OCI-LY7 (cell line): ENCODE measurements around the gene RPSA. TPM values are rescaled to one million over a fixed set of nuclear protein-coding genes. Genes with fewer than 3 reads are reported as not detected.
A peak's percentile ranks its signal among the peaks of the same experiment; 100 is the strongest.

Experiments used
- BruUV-seq: library from RNA; stranded (reverse); fragments of 400-500 nt; replicated peaks from 2 replicates; lab custom pipeline; 2021; lab: Mats Ljungman, UMichigan
- CTCF ChIA-PET: fragments of 300-600 bp; sonication (Branson Sonifier 250); formaldehyde crosslinking; loops from one replicate; lab custom pipeline; 2022; ENCODE audit warnings: antibody characterized with exemption; ENCODE audit not compliant: unreplicated experiment; lab: Charles Lee
- POLR2A ChIA-PET: fragments of 300-600 bp; sonication (Branson Sonifier 250); formaldehyde crosslinking; loops from one replicate; lab custom pipeline; 2022; ENCODE audit warnings: antibody characterized with exemption; lab: Charles Lee
- DNase-seq: peaks from one replicate; pipeline ENCODE4 v3.0.0-alpha.2; 2015; ENCODE audit warnings: low spot score
- H2AFZ ChIP-seq: fragments of 200-600 bp; sonication (generic), shearing (Covaris generic); 2 replicates; pipeline ENCODE4 v1.6.1; 2014; ENCODE audit warnings: mild to moderate bottlenecking, antibody characterized with exemption, low read length, moderate library complexity
- H3K27ac ChIP-seq: fragments of 200-600 bp; sonication (generic); 2 replicates; pipeline ENCODE4 v1.5.1; 2014; ENCODE audit warnings: mixed run types, low read depth, mild to moderate bottlenecking, moderate library complexity, low read length, inconsistent platforms; ENCODE audit not compliant: poor library complexity, severe bottlenecking
- H3K36me3 ChIP-seq: fragments of 200-600 bp; sonication (generic); 2 replicates; pipeline ENCODE4 v1.6.1; 2014; ENCODE audit warnings: mild to moderate bottlenecking, antibody characterized with exemption, low read length, moderate library complexity, mixed read lengths; ENCODE audit not compliant: insufficient read depth
- H3K4me1 ChIP-seq: fragments of 200-600 bp; sonication (generic); 2 replicates; pipeline ENCODE4 v1.5.1; 2014; ENCODE audit warnings: mild to moderate bottlenecking, low read length; ENCODE audit not compliant: insufficient read depth, poor library complexity, severe bottlenecking
- H3K4me2 ChIP-seq: fragments of 200-600 bp; sonication (generic); 2 replicates; pipeline ENCODE4 v1.6.1; 2014; ENCODE audit warnings: mild to moderate bottlenecking, low read length
- H3K4me3 ChIP-seq: fragments of 200-600 bp; sonication (generic); 2 replicates; pipeline ENCODE4 v1.5.1; 2014; ENCODE audit warnings: mild to moderate bottlenecking, low read depth, low read length; ENCODE audit not compliant: poor library complexity, severe bottlenecking
- H3K79me2 ChIP-seq: fragments of 200-600 bp; sonication (generic); 2 replicates; pipeline ENCODE4 v1.6.1; 2016; ENCODE audit warnings: low read depth, mild to moderate bottlenecking, low read length, moderate library complexity, mixed read lengths; ENCODE audit not compliant: insufficient read depth
- H3K9me2 ChIP-seq: fragments of 200-600 bp; sonication (generic); 2 replicates; pipeline ENCODE4 v1.6.1; 2016; ENCODE audit warnings: mild to moderate bottlenecking, low read length, mixed read lengths; ENCODE audit not compliant: insufficient read depth
- H3K9me3 ChIP-seq: fragments of 200-600 bp; sonication (generic); 2 replicates; pipeline ENCODE4 v1.6.1; 2014; ENCODE audit warnings: mild to moderate bottlenecking, mixed run types, low read length, mixed read lengths
- H4K20me1 ChIP-seq: fragments of 200-600 bp; sonication (generic); 2 replicates; pipeline ENCODE4 v1.6.1; 2014; ENCODE audit warnings: mild to moderate bottlenecking, antibody characterized with exemption, low read length, moderate library complexity, mixed read lengths; ENCODE audit not compliant: insufficient read depth
- CTCF ChIP-seq: fragments of 200-600 bp; sonication (generic); conservative IDR thresholded peaks from 2 replicates; pipeline ENCODE4 v1.5.1; 2014; ENCODE audit warnings: mild to moderate bottlenecking, antibody characterized with exemption, low read length, moderate library complexity, mixed read lengths
- EZH2phosphoT487 ChIP-seq: fragments of 200-600 bp; sonication (generic); IDR thresholded peaks from 2 replicates; pipeline ENCODE4 v1.6.1; 2018; ENCODE audit warnings: low read depth, borderline replicate concordance, mild to moderate bottlenecking, mixed run types, antibody characterized with exemption, low read length, moderate library complexity, mixed read lengths
- intact Hi-C: fragments of 100-400 bp; cut with micrococcal nuclease; formaldehyde crosslinking; loops from one replicate; pipeline ENCODE4 v1.10.0; 2022; ENCODE audit not compliant: unreplicated experiment
- total RNA-seq, 2 experiments: library from RNA; depleted of rRNA in 1 of 2; stranded (reverse); fragments of >200 nt in 1 of 2; shearing (Covaris generic) in 1 of 2; gene quantifications; 2 replicates each; pipeline ENCODE4 v1.2.3, GENCODE V29; 2014 to 2022

The RPSA gene
- total RNA-seq, 2 experiments from 2014 or later, result 1,952 to 2,813 TPM

- POLR2A ChIA-PET, result interaction anchor here (0.5 to 9.1 kb wide), 9 partner anchors 11 to 1044 kb away, joined by 3 to 85 read pairs (median 3); no protein-coding TSS in a partner anchor
- Histone ChIP-seq H3K4me3 (peak overlapping the region; percentile 100), H3K9me3 (no peaks in the 10 kb centered on the region), H3K9me2 (no peaks in the 10 kb centered on the region), H3K36me3 (peaks cover 67% of the 10 kb centered on the region), H3K27ac (peak overlapping the region; percentile 78), H3K4me2 (peak overlapping the region; percentile 99), H3K79me2 (peaks cover 47% of the 10 kb centered on the region), H3K4me1 (peaks cover 45% of the 10 kb centered on the region), H2AFZ (no peak overlapping the region), H4K20me1 (peaks cover 38% of the 10 kb centered on the region)
- no TSS peak for BruUV-seq
- peak; percentile 31 for DNase-seq
- TF ChIP-seq CTCF (no peak), EZH2phosphoT487 (no peak)
- intact Hi-C loops, result loop anchor here (5.0 kb wide), 1 partner anchor 904 kb away; no protein-coding TSS in a partner anchor
- CTCF ChIA-PET, result interaction anchor here (0.5 to 2.8 kb wide), 3 partner anchors 20 to 281 kb away, joined by 3 to 11 read pairs (median 3); no protein-coding TSS in a partner anchor
These were observed 1.4 kb downstream of the RPSA start for GRCh38 chr3:39407773-39408492.

- TF ChIP-seq CTCF (no peak), EZH2phosphoT487 (no peak)
These were observed 2.2 kb downstream of the RPSA start for GRCh38 chr3:39408493-39409372.

More at GRCh38 chr3:39408493-39409372, 2.2 kb downstream of the RPSA start:
- Histone ChIP-seq H3K4me3 (peak overlapping the region; percentile 100), H3K4me2 (peak overlapping the region; percentile 99), H3K36me3 (peaks cover 71% of the 10 kb centered on the region), H2AFZ (no peak overlapping the region), H3K79me2 (peaks cover 47% of the 10 kb centered on the region), H4K20me1 (peaks cover 38% of the 10 kb centered on the region), H3K9me2 (no peaks in the 10 kb centered on the region), H3K9me3 (no peaks in the 10 kb centered on the region), H3K27ac (peak overlapping the region; percentile 78), H3K4me1 (peaks cover 45% of the 10 kb centered on the region)
- DNase-seq, result peak; percentile 44
- ChIA-PET POLR2A (interaction anchor here (0.5 to 9.1 kb wide), 9 partner anchors 16 to 1043 kb away, joined by 3 to 85 read pairs (median 3); no protein-coding TSS in a partner anchor), CTCF (interaction anchor here (2.8 kb wide), 1 partner anchor 21 kb away, joined by 11 read pairs; no protein-coding TSS in a partner anchor)
- BruUV-seq, result no TSS peak
- intact Hi-C loops, result loop anchor here (5.0 kb wide), 1 partner anchor 904 kb away; no protein-coding TSS in a partner anchor
